Measurements from ENCODE around the gene ILF2. TPM values are rescaled to one million over a fixed set of nuclear protein-coding genes. Genes with fewer than 3 reads are reported as not detected.

Gene ILF2
- total and polyA plus RNA-seq, 2 donors (not counting 1 experiment from before 2014, with no cell fraction given): 89.8 to 94.0 TPM

- H3K79me2 ChIP-seq (ENCODE audit: control insufficient read depth, insufficient read depth, low read length): peaks cover 22% of the 10 kb centered on the region
- Mint-ChIP-seq H3K27ac (no peak overlapping the region), H3K4me3 (no peak overlapping the region), H3K9me3 (ENCODE audit: insufficient read depth) (no peaks in the 10 kb centered on the region), H3K27me3 (no peaks in the 10 kb centered on the region), H3K4me1 (peaks cover 39% of the 10 kb centered on the region)
- DNase-seq (no peak), ATAC-seq (ENCODE audit: low read depth) (no peak)
- H3K9ac ChIP-seq (ENCODE audit: low read length): no peak overlapping the region
- peaks cover 8% of the 10 kb centered on the region for H4K20me1 ChIP-seq (ENCODE audit: control insufficient read depth, insufficient read depth, low read length, poor library complexity, severe bottlenecking)
- TF ChIP-seq EZH2 (IDR thresholded peaks at IDR 0.05; ENCODE audit: borderline replicate concordance, insufficient read depth, low read depth, low read length, poor library complexity, severe bottlenecking): no peak
- TF ChIP-seq, protein P1, sequence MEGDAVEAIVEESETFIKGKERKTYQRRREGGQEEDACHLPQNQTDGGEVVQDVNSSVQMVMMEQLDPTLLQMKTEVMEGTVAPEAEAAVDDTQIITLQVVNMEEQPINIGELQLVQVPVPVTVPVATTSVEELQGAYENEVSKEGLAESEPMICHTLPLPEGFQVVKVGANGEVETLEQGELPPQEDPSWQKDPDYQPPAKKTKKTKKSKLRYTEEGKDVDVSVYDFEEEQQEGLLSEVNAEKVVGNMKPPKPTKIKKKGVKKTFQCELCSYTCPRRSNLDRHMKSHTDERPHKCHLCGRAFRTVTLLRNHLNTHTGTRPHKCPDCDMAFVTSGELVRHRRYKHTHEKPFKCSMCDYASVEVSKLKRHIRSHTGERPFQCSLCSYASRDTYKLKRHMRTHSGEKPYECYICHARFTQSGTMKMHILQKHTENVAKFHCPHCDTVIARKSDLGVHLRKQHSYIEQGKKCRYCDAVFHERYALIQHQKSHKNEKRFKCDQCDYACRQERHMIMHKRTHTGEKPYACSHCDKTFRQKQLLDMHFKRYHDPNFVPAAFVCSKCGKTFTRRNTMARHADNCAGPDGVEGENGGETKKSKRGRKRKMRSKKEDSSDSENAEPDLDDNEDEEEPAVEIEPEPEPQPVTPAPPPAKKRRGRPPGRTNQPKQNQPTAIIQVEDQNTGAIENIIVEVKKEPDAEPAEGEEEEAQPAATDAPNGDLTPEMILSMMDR (IDR thresholded peaks at IDR 0.05): no peak
- H3K4me1 ChIP-seq (ENCODE audit: control insufficient read depth in 2 of 2, insufficient read depth in 2 of 2, low read length in 2 of 2): peaks cover 18 to 50% of the 10 kb centered on the region in 2 donors
- H3K27me3 ChIP-seq (replicated peaks in 1 of 4; ENCODE audit: control extremely low read depth in 1 of 4, control insufficient read depth in 3 of 4, insufficient read depth in 4 of 4, low read length in 3 of 4): peaks cover 0 to 4% (median 0%) of the 10 kb centered on the region in 4 experiments
- no peak overlapping the region for H3K4me2 ChIP-seq (replicated peaks; ENCODE audit: low read depth, low read length, poor library complexity, severe bottlenecking)
- peaks cover 0 to 7% (median 0%) of the 10 kb centered on the region in 3 donors for H3K9me3 ChIP-seq (ENCODE audit: control extremely low read depth in 1 of 3, control insufficient read depth in 2 of 3, insufficient read depth in 1 of 3, low read length in 2 of 3)
- H3K27ac ChIP-seq (ENCODE audit: low read length in 2 of 2): no peak overlapping the region
- intact Hi-C loops (cut with micrococcal nuclease): loop anchor here (2.0 to 10.0 kb wide), 2 partner anchors 97 to 121 kb away; partner anchors contain the start of gene S100A6
- H2AFZ ChIP-seq (ENCODE audit: insufficient read depth, low read depth, low read length, poor library complexity, severe bottlenecking): no peak overlapping the region
- ChIA-PET CTCF (interaction anchor here (0.8 to 1.1 kb wide), 2 partner anchors 59 to 356 kb away, joined by 3 to 4 read pairs; no protein-coding TSS in a partner anchor), POLR2A (no interaction called here)
- H3K36me3 ChIP-seq (replicated peaks in 1 of 2; ENCODE audit: control extremely low read depth in 1 of 2, control insufficient read depth in 1 of 2, extremely low read depth in 1 of 2, insufficient read depth in 2 of 2, low read length in 1 of 2): peaks cover 2 to 7% of the 10 kb centered on the region in 2 experiments
- 90% methylated on average over 2 of the region's 10 CpGs for WGBS (ENCODE audit: insufficient coverage)
- H3K4me3 ChIP-seq (ENCODE audit: control extremely low read depth in 1 of 5, extremely low read depth in 1 of 5, insufficient read depth in 1 of 5, low read depth in 2 of 5, low read length in 4 of 5): no peak overlapping the region
These were observed 39.5 kb downstream of the ILF2 start for GRCh38 chr1:153631047-153632022.

Data from B cell (primary cell).